HUDEP-2 (cell line): ENCODE results near the gene PPP2R5D.
A peak's percentile ranks its signal among the peaks of the same experiment; 100 is the strongest.
"Not testable (repeated sequence)": the region's sequence is repeated elsewhere in the genome, so short reads cannot be mapped to it uniquely, and the experiment has no call there.

ENCODE experiments used
- DNase-seq, 76 experiments: peaks; one replicate each; lab custom pipeline; 2025; ENCODE audit not compliant: unreplicated experiment in 76 of 76; lab: John Stamatoyannopoulos, UW

PPP2R5D gene

DNA sequence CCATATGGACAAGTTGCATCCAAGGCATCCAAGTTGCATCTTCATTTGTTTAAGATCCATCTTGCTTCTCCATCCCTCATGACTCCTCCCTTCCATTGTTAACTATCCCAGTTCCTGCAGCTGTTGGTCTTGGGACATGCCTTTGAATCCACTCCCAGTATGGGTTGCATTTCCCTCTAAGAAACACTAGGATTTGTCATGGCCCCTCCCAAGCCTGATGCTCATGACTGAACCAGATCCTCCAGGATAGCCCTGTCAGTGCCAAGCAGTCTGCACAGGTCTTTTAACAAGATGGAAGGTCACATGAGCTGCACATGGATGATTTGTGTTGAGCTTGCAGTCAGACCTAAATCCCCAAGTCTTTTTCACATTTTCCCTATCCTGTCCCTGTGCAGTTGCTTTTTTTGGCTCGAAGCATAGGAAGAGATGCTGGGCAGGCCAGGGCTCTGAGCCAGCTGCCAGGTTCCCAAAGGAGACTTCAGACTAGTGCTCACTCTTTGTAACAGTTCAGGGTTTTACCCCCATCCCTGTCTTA, 4.2 kb downstream of the PPP2R5D start:
- DNase-seq, result no peak

GRCh38 chr6:42989923-42990322, 5.6 kb downstream of the PPP2R5D start:
- DNase-seq, result no peak

DNA sequence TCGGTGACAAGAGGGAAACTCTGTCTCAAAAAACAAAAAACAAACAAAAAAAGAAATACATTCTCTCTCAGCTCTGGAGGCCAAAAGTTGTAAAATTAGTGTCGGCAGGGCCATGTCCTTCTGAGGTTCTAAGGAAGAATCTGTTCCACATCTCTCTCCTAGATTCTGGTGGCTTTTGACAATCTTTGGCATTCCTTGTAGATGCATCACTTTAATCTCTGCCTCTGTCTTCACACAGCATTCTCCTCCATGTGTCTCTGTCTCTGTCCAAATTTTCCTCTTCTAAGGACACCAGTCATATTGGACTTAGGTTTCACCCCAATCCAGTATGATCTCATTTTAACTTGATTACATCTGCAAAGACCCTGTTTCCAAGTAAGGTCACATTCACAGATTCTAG, 9.1 kb downstream of the PPP2R5D start:
- DNase-seq, result no peak

- no peak for DNase-seq
Observed at GRCh38 chr6:42996513-42996912, 12.1 kb downstream of the PPP2R5D start.

GRCh38 chr6:42998205-42998604, 13.8 kb downstream of the PPP2R5D start:
- DNase-seq, result not testable (repeated sequence)

- no peak for DNase-seq
Observed at GRCh38 chr6:43001843-43002242, 17.5 kb downstream of the PPP2R5D start.

DNA sequence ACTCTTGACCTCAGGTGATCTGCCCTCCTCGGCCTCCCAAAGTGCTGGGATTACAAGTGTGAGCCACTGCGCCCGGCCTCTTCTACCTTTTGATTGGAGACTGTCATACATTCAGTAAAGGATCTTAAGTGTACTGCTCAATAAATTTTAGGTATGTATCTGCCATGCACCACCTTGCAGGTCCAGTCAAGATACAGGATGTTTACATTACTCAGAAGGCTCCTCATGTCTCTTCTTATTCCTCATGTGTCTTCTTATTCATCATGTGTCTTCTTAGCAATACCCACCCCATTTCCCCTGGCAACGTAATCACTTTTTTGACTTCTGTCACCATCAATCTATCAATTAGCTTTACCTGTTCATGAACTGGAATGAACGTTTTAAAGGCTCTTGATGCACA, 21.5 kb downstream of the PPP2R5D start:
- DNase-seq, result no peak

DNA sequence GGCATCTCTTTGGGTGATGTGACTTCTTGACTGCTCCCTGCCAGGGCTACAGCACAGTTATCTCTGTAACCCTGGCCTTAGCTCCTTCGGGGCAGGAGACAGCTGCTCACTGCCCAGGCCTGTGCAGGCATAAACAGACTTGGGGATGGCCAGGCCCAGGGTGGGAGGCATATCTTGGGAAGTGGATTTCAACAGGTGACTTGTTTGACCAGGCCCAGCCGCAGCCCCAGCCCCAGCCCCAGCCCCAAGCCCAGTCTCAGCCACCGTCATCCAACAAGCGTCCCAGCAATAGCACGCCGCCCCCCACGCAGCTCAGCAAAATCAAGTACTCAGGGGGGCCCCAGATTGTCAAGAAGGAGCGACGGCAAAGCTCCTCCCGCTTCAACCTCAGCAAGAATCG, 21.9 kb downstream of the PPP2R5D start:
- DNase-seq, result no peak

GRCh38 chr6:43007126-43007525, 22.8 kb downstream of the PPP2R5D start:
- no peak for DNase-seq

DNA sequence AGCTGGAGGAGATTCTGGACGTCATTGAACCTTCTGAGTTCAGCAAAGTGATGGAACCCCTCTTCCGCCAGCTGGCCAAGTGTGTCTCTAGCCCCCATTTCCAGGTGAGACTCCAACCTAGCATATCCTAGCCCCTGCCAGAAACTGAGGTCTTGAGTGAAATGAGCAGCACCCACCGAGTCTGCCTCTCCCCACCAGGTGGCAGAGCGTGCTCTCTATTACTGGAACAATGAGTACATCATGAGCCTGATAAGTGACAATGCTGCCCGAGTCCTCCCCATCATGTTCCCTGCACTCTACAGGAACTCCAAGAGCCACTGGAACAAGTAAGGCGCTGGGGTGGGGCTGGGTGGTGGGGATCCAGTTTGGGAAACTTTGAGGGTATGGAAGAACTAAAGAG, 24.8 kb downstream of the PPP2R5D start:
- DNase-seq, result peak in 60 of 76 experiments; percentile 9 to 68 (median 45)

- DNase-seq, result no peak
Observed at GRCh38 chr6:43011207-43011606, 26.8 kb downstream of the PPP2R5D start.

- DNase-seq, result no peak
Observed at GRCh38 chr6:43012364-43012763, 28.0 kb downstream of the PPP2R5D start.

- peak in 61 of 76 experiments; percentile 20 to 92 (median 69) for DNase-seq
Observed at GRCh38 chr6:43013097-43013842, 28.9 kb downstream of the PPP2R5D start.

- peak in 75 of 76 experiments; percentile 92 to 100 (median 100) for DNase-seq
Observed at GRCh38 chr6:43013843-43014433, 29.6 kb downstream of the PPP2R5D start, which contains the start of the genes KLHDC3 and MEA1. KLHDC3 (plus strand) TSS chr6:43014249; CDS start chr6:43017193, 2,944 bp downstream. MEA1 (minus strand) TSS chr6:43013946; CDS start chr6:43013813, 133 bp downstream.

DNA sequence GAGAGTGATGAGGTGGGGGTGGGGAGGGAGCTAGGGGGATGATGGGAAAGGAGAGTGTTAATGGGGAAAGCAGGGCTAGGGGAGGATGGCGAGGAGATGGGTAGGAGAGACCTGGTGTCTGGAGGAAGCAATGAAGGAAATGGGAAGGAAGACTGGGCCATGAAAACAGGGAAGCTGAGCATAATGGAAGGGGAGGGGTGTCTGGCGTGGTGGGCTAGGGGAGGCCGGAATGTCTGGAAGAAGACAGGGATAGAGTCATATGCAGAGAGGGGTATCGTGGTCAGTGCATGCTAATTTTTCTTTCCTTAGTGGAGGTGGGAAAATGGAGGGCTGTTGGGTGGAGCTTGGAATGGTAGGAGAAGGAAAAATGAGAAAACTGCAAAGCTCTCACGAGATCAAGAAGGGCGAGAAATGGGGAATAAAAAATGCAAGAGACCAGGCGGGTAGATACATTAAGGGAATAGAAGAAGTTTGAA, 30.1 kb downstream of the PPP2R5D start:
- DNase-seq, result no peak

DNA sequence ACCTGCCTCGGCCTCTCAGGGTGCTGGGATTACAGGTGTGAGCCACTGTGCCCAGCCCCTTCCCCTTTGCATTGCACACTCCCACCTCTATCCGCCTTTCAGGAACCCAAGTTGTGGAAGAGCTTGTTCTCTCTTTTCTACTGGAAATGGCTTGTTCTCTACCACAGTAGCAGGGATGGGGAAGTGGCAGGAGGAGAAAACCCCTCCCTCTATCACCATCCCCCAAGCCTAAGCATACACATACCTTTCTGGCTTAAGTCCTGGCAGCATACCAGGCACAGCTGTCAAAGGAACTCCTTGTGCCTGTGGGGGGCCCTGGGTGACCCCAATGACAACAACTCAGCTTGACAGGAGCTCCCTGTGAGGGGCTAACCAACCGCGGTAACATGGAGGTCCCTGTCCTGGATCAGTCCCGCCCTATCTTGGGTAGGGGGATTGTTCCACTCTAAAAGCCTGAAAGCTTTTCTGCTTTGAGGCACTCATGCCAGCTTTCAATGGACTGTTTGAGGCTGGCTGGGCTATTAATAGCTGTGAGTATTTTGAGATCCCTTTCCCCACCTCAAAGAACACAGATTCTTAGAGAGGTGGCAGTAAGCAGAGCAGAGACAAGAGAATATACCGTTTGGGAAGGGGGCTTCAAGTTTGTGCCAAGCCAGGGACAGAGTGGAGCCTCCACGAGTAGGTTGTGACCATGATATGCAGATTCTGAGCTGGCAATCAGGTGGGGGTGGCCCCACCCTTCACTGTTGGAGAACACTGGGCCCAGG, 32.0 kb downstream of the PPP2R5D start:
- peak in 27 of 76 experiments; percentile 6 to 41 (median 28) for DNase-seq

DNA sequence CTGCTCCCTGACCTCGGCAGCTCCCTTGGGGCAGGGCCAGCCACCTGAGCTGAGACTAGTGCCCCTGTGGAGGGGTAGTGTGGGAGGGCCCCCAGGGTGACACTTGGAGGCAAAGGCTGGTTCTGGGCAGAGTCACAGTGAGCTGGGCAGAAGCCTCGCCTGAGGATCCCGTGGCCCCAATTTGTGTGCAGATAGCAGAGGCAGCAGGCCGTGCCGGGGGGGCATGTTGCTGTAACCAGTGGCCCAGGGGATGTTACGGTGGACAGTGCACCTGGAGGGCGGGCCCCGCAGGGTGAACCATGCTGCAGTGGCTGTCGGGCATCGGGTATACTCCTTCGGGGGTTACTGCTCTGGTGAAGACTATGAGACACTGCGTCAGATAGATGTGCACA, 32.6 kb downstream of the PPP2R5D start:
- DNase-seq, result peak in 8 of 76 experiments; percentile 13 to 34 (median 16)

- no peak for DNase-seq
Observed at GRCh38 chr6:43019152-43019551, 34.8 kb downstream of the PPP2R5D start.

- no peak for DNase-seq
Observed at GRCh38 chr6:43020052-43020705, 35.8 kb downstream of the PPP2R5D start.

DNA sequence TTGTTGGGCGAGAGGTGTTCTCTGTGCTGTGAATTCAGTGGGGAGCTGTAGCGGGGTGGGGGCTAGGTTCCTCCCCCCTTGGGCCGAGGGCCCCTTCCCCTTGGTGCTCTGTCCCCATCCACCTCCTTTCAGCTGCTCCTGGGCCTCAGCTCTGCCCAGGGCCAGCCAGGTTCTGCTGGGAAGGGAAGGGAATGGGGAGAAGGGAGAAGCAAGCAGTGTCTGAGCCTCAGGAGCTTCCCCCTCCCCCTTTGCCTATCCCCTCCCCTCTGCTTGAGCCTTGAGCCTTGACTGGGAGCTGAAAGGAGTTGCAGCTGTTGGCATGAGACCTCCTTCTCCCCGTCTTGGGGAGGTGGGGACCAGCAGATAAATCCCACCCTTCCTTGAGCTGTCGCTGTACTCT, 36.5 kb downstream of the PPP2R5D start:
- DNase-seq, result no peak
